Nephron (organoid): ENCODE results near the gene CASP8.

Experiments used
- H3K27ac Mint-ChIP-seq, 3 experiments: 2 replicates each; pipeline ENCODE4 v1.8.0; 2020; ENCODE audit warnings: mixed read lengths in 3 of 3, mild to moderate bottlenecking in 2 of 3, moderate library complexity in 1 of 3
- H3K27me3 Mint-ChIP-seq: 2 replicates; pipeline ENCODE4 v1.8.0; 2021; ENCODE audit warnings: low read depth, mild to moderate bottlenecking, moderate library complexity, mixed read lengths
- H3K36me3 Mint-ChIP-seq: 2 replicates; pipeline ENCODE4 v1.8.0; 2020; ENCODE audit warnings: low read depth, mixed read lengths
- H3K4me1 Mint-ChIP-seq: 2 replicates; pipeline ENCODE4 v1.8.0; 2020; ENCODE audit warnings: mixed read lengths
- H3K4me3 Mint-ChIP-seq, 3 experiments: 2 replicates each; pipeline ENCODE4 v1.8.0; 2020; ENCODE audit warnings: mild to moderate bottlenecking in 3 of 3, mixed read lengths in 3 of 3, moderate library complexity in 2 of 3
- H3K9me3 Mint-ChIP-seq: 2 replicates; pipeline ENCODE4 v1.8.0; 2020; ENCODE audit warnings: mixed read lengths
- CTCF ChIP-seq, 3 experiments: fragments of 200-600 bp; sonication (generic); IDR thresholded peaks; one replicate each; pipeline ENCODE4 v1.5.0; 2021; ENCODE audit warnings: antibody characterized with exemption in 3 of 3; ENCODE audit not compliant: unreplicated experiment in 3 of 3

Gene CASP8

GRCh38 chr2:201262718-201263117, 2.4 kb downstream of the CASP8 start:
- H3K9me3 Mint-ChIP-seq = no peaks in the 10 kb centered on the region
- no peak overlapping the region for H3K4me3 Mint-ChIP-seq
- no peak for TF ChIP-seq CTCF (IDR thresholded peaks at IDR 0.05; ENCODE audit: unreplicated experiment in 3 of 3)
- H3K27ac Mint-ChIP-seq = peak overlapping the region in 1 of 3 experiments; percentile 11
- H3K4me1 Mint-ChIP-seq = peaks cover 28% of the 10 kb centered on the region
- H3K27me3 Mint-ChIP-seq = no peaks in the 10 kb centered on the region
- H3K36me3 Mint-ChIP-seq = no peaks in the 10 kb centered on the region

GRCh38 chr2:201263779-201264178, 3.4 kb downstream of the CASP8 start:
- Mint-ChIP-seq H3K4me1 (peaks cover 19% of the 10 kb centered on the region), H3K27me3 (no peaks in the 10 kb centered on the region), H3K9me3 (no peaks in the 10 kb centered on the region), H3K36me3 (no peaks in the 10 kb centered on the region), H3K4me3 (no peak overlapping the region), H3K27ac (no peak overlapping the region)
- TF ChIP-seq CTCF (IDR thresholded peaks at IDR 0.05; ENCODE audit: unreplicated experiment in 3 of 3) = no peak

GRCh38 chr2:201264472-201265173, 4.3 kb downstream of the CASP8 start:
- H3K9me3 Mint-ChIP-seq = no peaks in the 10 kb centered on the region
- peaks cover 17% of the 10 kb centered on the region for H3K4me1 Mint-ChIP-seq
- H3K27me3 Mint-ChIP-seq = no peaks in the 10 kb centered on the region

GRCh38 chr2:201266629-201267028, 6.3 kb downstream of the CASP8 start:
- H3K4me3 Mint-ChIP-seq = no peak overlapping the region
- H3K9me3 Mint-ChIP-seq = no peaks in the 10 kb centered on the region
- no peak overlapping the region for H3K27ac Mint-ChIP-seq
- H3K4me1 Mint-ChIP-seq = peaks cover 15% of the 10 kb centered on the region
- H3K27me3 Mint-ChIP-seq = no peaks in the 10 kb centered on the region
- no peak for TF ChIP-seq CTCF (IDR thresholded peaks at IDR 0.05; ENCODE audit: unreplicated experiment in 3 of 3)
- no peaks in the 10 kb centered on the region for H3K36me3 Mint-ChIP-seq

More at GRCh38 chr2:201264472-201265173, 4.3 kb downstream of the CASP8 start:
- H3K27ac Mint-ChIP-seq = no peak overlapping the region
- no peak for TF ChIP-seq CTCF (IDR thresholded peaks at IDR 0.05; ENCODE audit: unreplicated experiment in 3 of 3)
- no peaks in the 10 kb centered on the region for H3K36me3 Mint-ChIP-seq
- no peak overlapping the region for H3K4me3 Mint-ChIP-seq

GRCh38 chr2:201267278-201268030, 7.1 kb downstream of the CASP8 start:
- H3K27ac Mint-ChIP-seq = no peak overlapping the region
- H3K9me3 Mint-ChIP-seq = no peaks in the 10 kb centered on the region
- H3K4me1 Mint-ChIP-seq = peaks cover 10% of the 10 kb centered on the region
- TF ChIP-seq CTCF (IDR thresholded peaks at IDR 0.05; ENCODE audit: unreplicated experiment in 3 of 3) = no peak
- no peaks in the 10 kb centered on the region for H3K27me3 Mint-ChIP-seq
- no peak overlapping the region for H3K4me3 Mint-ChIP-seq
- H3K36me3 Mint-ChIP-seq = no peaks in the 10 kb centered on the region
